Measurements from ENCODE around the gene SOX14.

The SOX14 gene

DNA sequence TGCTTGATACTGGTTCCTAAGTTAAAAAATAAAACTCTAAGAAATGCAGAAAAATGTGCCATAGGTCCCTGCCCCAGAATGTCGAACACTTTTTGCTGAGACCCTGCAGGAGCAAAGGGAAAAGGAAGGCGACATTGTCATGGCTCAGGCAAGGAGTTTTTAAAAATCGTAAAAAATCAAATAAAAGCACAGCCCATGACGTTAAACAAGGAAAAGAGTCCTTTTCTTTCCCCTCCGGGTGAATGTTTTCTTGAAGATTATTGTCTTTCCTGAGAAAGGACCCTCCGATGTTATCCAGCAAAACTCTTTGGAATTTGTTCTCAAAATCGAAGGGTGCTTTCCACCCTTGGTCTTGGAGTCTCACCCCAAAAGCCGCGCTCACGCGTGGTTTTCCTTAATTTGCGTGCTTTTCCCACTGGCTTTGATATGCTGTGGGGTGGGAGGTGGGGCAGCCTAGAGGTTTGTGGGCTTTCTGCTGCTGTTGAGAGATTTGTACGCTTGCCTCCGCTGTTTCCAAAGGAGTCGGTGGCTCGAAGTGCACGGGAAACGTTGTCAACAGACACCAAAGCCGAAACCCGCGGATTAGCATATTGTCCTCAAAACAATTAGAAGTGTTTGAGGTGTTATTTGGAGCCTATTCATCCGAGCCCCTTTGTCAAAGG, 2.9 kb downstream of the SOX14 start:
- no peaks in the 10 kb centered on the region for H3K79me2 ChIP-seq (ENCODE audit: control insufficient read depth, low read length)
- H3K9me3 ChIP-seq (ENCODE audit: control insufficient read depth, insufficient read depth, low read length), result no peaks in the 10 kb centered on the region
- H3F3A ChIP-seq (ENCODE audit: control insufficient read depth, insufficient read depth), result no peaks in the 10 kb centered on the region
- no peak overlapping the region for H3K4me2 ChIP-seq (ENCODE audit: low read length)
- TF ChIP-seq EZH2phosphoT487 (IDR thresholded peaks at IDR 0.05; ENCODE audit: borderline replicate concordance, low read length), result no peak
- TF ChIP-seq, protein P1, sequence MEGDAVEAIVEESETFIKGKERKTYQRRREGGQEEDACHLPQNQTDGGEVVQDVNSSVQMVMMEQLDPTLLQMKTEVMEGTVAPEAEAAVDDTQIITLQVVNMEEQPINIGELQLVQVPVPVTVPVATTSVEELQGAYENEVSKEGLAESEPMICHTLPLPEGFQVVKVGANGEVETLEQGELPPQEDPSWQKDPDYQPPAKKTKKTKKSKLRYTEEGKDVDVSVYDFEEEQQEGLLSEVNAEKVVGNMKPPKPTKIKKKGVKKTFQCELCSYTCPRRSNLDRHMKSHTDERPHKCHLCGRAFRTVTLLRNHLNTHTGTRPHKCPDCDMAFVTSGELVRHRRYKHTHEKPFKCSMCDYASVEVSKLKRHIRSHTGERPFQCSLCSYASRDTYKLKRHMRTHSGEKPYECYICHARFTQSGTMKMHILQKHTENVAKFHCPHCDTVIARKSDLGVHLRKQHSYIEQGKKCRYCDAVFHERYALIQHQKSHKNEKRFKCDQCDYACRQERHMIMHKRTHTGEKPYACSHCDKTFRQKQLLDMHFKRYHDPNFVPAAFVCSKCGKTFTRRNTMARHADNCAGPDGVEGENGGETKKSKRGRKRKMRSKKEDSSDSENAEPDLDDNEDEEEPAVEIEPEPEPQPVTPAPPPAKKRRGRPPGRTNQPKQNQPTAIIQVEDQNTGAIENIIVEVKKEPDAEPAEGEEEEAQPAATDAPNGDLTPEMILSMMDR (IDR thresholded peaks at IDR 0.05; ENCODE audit: low read depth, low read length, poor library complexity, severe bottlenecking), result no peak
- H3K27ac ChIP-seq (ENCODE audit: low read depth, low read length), result no peak overlapping the region
- H4K20me1 ChIP-seq (ENCODE audit: control insufficient read depth, insufficient read depth, low read depth, low read length), result no peaks in the 10 kb centered on the region
- H3K4me1 ChIP-seq (ENCODE audit: control insufficient read depth, low read length), result no peaks in the 10 kb centered on the region
- H3K9me2 ChIP-seq (replicated peaks; ENCODE audit: control insufficient read depth, low read length), result no peaks in the 10 kb centered on the region
- H3K27me3 ChIP-seq (ENCODE audit: control insufficient read depth, low read length), result peaks cover 8% of the 10 kb centered on the region; the same call in 1 of the 2 replicates
- H3K4me3 ChIP-seq (ENCODE audit: low read length), result no peak overlapping the region
- no peaks in the 10 kb centered on the region for H3K36me3 ChIP-seq (ENCODE audit: control insufficient read depth, low read length)

DNA sequence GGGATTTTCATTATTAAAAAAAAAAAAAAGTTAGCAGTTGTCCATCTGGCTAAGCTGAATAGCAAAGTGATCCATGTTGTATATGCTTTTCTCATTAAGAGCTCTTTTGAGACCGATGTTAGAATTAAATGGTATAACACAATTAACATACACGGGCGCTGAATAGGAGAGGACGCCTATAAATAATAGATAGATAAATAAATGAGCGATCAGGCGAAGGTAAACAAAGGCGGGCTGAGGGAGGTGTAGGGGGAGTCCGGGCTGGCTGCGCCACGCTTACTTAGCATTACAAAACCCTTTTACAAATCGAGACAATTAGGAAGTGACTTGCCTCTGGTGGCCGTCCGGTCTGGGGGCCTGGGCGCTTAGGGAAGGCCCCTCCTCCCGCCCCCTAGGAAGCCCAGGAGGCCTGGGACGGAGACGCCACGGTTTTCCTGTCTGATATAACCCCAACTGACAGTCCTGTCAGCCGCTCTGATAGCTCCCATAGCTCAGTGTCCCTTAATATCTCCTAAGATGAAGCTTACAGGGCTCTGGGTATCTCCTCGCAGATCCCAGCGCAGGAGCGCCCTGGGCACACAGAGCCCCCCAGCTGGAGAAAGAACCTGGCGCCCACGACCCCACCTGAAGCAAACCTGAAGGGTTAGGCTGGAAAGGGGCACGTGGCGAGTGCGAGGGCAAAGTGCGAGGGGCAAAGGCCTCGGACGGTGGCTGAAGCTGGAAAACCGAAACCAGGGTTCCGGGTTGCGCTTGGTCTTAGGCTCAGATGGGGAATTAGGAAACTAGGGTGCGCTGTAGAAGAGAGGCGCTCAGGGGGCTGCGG, 3.6 kb downstream of the SOX14 start:
- H3K4me3 ChIP-seq (ENCODE audit: low read length), result no peak overlapping the region
- no peak for TF ChIP-seq EZH2phosphoT487 (IDR thresholded peaks at IDR 0.05; ENCODE audit: borderline replicate concordance, low read length)
- TF ChIP-seq, protein P1 (IDR thresholded peaks at IDR 0.05; ENCODE audit: low read depth, low read length, poor library complexity, severe bottlenecking), result no peak
- peaks cover 8% of the 10 kb centered on the region; the same call in 1 of the 2 replicates for H3K27me3 ChIP-seq (ENCODE audit: control insufficient read depth, low read length)

DNA sequence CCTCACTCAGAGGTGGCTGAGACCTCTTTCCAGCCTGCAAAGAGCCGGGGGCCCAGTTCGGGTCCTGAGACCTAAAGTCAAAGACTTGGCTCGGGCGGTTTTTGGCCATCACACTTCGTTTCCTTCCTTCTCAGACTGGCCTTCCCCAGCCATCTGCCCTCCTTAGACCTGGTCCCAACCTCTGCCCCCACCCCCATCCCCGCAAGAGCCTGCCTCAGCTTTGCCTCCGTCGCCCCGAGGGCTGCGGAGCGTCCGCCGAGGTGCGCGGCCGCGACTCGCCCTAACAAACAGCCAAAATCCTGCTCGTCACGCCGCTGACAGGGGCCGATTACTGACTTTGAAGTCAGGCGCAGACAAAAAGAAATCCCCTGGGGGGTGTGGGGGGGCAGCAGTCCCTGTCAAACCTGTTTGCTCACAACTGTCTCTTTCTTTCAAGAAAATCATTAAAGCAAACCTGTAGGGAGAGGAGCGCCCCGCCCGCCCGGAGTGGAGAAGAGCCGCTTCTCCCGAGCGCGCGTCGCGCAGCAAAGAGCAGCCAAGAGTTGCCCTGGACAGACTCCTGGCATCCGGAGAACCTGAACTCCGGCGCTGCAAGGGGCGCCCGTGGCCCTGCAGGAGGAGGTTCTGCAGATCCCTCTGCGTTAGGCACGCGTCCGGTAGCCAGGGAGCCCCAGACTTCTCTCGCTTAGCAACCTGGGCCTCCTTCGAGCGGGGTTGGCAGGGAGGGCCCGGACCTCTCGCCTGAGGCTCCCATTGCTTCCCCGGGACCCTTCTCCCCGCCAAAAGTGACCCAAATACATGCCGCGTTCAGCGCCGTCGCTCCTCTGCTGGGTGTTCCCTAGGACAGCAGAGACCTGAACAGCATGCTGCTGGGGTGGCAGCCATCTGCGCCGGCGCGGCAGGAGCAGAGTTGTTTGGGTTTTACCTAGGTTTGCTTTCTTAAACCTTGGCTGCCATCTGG, 4.5 kb downstream of the SOX14 start:
- TF ChIP-seq EZH2phosphoT487 (IDR thresholded peaks at IDR 0.05; ENCODE audit: borderline replicate concordance, low read length), result no peak
- TF ChIP-seq, protein P1 (IDR thresholded peaks at IDR 0.05; ENCODE audit: low read depth, low read length, poor library complexity, severe bottlenecking), result no peak
- H3K27me3 ChIP-seq (ENCODE audit: control insufficient read depth, low read length), result peaks cover 8% of the 10 kb centered on the region; the same call in 1 of the 2 replicates
- H3K4me2 ChIP-seq (ENCODE audit: low read length), result no peak overlapping the region

More for the DNA sequence above, 3.6 kb downstream of the SOX14 start:
- H3K4me1 ChIP-seq (ENCODE audit: control insufficient read depth, low read length), result no peaks in the 10 kb centered on the region
- no peaks in the 10 kb centered on the region for H3K9me2 ChIP-seq (replicated peaks; ENCODE audit: control insufficient read depth, low read length)
- no peak overlapping the region for H3K4me2 ChIP-seq (ENCODE audit: low read length)
- no peaks in the 10 kb centered on the region for H3K79me2 ChIP-seq (ENCODE audit: control insufficient read depth, low read length)
- H3K36me3 ChIP-seq (ENCODE audit: control insufficient read depth, low read length), result no peaks in the 10 kb centered on the region
- H4K20me1 ChIP-seq (ENCODE audit: control insufficient read depth, insufficient read depth, low read depth, low read length), result no peaks in the 10 kb centered on the region
- H3F3A ChIP-seq (ENCODE audit: control insufficient read depth, insufficient read depth), result no peaks in the 10 kb centered on the region
- no peak overlapping the region for H3K27ac ChIP-seq (ENCODE audit: low read depth, low read length)
- no peaks in the 10 kb centered on the region for H3K9me3 ChIP-seq (ENCODE audit: control insufficient read depth, insufficient read depth, low read length)

More for the DNA sequence above, 4.5 kb downstream of the SOX14 start:
- Histone ChIP-seq H3K27ac (ENCODE audit: low read depth, low read length) (no peak overlapping the region), H3K9me2 (replicated peaks; ENCODE audit: control insufficient read depth, low read length) (no peaks in the 10 kb centered on the region), H3K36me3 (ENCODE audit: control insufficient read depth, low read length) (no peaks in the 10 kb centered on the region), H3K79me2 (ENCODE audit: control insufficient read depth, low read length) (no peaks in the 10 kb centered on the region), H3F3A (ENCODE audit: control insufficient read depth, insufficient read depth) (no peaks in the 10 kb centered on the region), H3K4me3 (ENCODE audit: low read length) (no peak overlapping the region), H3K9me3 (ENCODE audit: control insufficient read depth, insufficient read depth, low read length) (no peaks in the 10 kb centered on the region), H4K20me1 (ENCODE audit: control insufficient read depth, insufficient read depth, low read depth, low read length) (no peaks in the 10 kb centered on the region), H3K4me1 (ENCODE audit: control insufficient read depth, low read length) (no peaks in the 10 kb centered on the region)

Data from DOHH2 (cell line).